Lower lobe of right lung (tissue), 2 donors: ENCODE results near the gene GMEB2. TPM values are rescaled to one million over a fixed set of nuclear protein-coding genes. Genes with fewer than 3 reads are reported as not detected.
"Not testable (repeated sequence)": the region's sequence is repeated elsewhere in the genome, so short reads cannot be mapped to it uniquely, and the experiment has no call there.

Source experiments
- ATAC-seq, 2 donors: fragments of 200-7000 bp; cut with Tn5 transposase; one replicate each; pipeline ENCODE4 v1.9.1; 2020 to 2022; ENCODE audit warnings: mild to moderate bottlenecking in 2 of 2, moderate library complexity in 2 of 2
- DNase-seq: peaks from one replicate; pipeline ENCODE4 v3.0.0-alpha.2; 2020
- H3K27ac ChIP-seq: fragments of 200-600 bp; one replicate; pipeline ENCODE4 v1.8.0; 2022
- H3K27me3 ChIP-seq: fragments of 200-600 bp; one replicate; pipeline ENCODE4 v1.8.0; 2022; ENCODE audit warnings: low read depth
- H3K36me3 ChIP-seq: fragments of 200-600 bp; one replicate; pipeline ENCODE4 v1.8.0; 2022; ENCODE audit warnings: mild to moderate bottlenecking
- H3K4me1 ChIP-seq: fragments of 200-600 bp; one replicate; pipeline ENCODE4 v1.8.0; 2022
- H3K4me3 ChIP-seq: fragments of 200-600 bp; one replicate; pipeline ENCODE4 v1.8.0; 2022; ENCODE audit warnings: mild to moderate bottlenecking
- H3K9me3 ChIP-seq: fragments of 200-600 bp; one replicate; pipeline ENCODE4 v1.8.0; 2022
- intact Hi-C: fragments of 100-400 bp; cut with DNase I; formaldehyde crosslinking; loops from one replicate; pipeline ENCODE4 v1.11.0; 2022
- total RNA-seq: library from RNA; stranded (reverse); fragmentation: NEBNext Ultra II Directional; extraction: Animal tissue kit (Norgen Biotek cat#: 25700); gene quantifications from one replicate; pipeline ENCODE4 v1.2.1, GENCODE V29; 2021
- TF ChIP-seq, protein P1 (sequence below): fragments of 200-600 bp; IDR thresholded peaks from one replicate; pipeline ENCODE4 v1.8.0; 2022; ENCODE audit warnings: antibody characterized with exemption, mild to moderate bottlenecking
- donor health status: DM: no; HTN: yes; CAD: no; lungs with severe emphysema.

GMEB2 gene
- total RNA-seq, 1 donor from 2014 or later: 9.7 TPM

- H3K27ac ChIP-seq: no peak overlapping the region
- TF ChIP-seq, protein P1, sequence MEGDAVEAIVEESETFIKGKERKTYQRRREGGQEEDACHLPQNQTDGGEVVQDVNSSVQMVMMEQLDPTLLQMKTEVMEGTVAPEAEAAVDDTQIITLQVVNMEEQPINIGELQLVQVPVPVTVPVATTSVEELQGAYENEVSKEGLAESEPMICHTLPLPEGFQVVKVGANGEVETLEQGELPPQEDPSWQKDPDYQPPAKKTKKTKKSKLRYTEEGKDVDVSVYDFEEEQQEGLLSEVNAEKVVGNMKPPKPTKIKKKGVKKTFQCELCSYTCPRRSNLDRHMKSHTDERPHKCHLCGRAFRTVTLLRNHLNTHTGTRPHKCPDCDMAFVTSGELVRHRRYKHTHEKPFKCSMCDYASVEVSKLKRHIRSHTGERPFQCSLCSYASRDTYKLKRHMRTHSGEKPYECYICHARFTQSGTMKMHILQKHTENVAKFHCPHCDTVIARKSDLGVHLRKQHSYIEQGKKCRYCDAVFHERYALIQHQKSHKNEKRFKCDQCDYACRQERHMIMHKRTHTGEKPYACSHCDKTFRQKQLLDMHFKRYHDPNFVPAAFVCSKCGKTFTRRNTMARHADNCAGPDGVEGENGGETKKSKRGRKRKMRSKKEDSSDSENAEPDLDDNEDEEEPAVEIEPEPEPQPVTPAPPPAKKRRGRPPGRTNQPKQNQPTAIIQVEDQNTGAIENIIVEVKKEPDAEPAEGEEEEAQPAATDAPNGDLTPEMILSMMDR: no peak
- DNase-seq: no peak
- ATAC-seq: no peak
- no peak overlapping the region for H3K4me3 ChIP-seq
- H3K36me3 ChIP-seq: peaks cover 58% of the 10 kb centered on the region
- H3K9me3 ChIP-seq: no peaks in the 10 kb centered on the region
- peaks cover 13% of the 10 kb centered on the region for H3K4me1 ChIP-seq
- intact Hi-C loops: no loop called here
- H3K27me3 ChIP-seq: no peaks in the 10 kb centered on the region
Measured at GRCh38 chr20:63662813-63663189, 35.9 kb upstream of the GMEB2 start.

DNA sequence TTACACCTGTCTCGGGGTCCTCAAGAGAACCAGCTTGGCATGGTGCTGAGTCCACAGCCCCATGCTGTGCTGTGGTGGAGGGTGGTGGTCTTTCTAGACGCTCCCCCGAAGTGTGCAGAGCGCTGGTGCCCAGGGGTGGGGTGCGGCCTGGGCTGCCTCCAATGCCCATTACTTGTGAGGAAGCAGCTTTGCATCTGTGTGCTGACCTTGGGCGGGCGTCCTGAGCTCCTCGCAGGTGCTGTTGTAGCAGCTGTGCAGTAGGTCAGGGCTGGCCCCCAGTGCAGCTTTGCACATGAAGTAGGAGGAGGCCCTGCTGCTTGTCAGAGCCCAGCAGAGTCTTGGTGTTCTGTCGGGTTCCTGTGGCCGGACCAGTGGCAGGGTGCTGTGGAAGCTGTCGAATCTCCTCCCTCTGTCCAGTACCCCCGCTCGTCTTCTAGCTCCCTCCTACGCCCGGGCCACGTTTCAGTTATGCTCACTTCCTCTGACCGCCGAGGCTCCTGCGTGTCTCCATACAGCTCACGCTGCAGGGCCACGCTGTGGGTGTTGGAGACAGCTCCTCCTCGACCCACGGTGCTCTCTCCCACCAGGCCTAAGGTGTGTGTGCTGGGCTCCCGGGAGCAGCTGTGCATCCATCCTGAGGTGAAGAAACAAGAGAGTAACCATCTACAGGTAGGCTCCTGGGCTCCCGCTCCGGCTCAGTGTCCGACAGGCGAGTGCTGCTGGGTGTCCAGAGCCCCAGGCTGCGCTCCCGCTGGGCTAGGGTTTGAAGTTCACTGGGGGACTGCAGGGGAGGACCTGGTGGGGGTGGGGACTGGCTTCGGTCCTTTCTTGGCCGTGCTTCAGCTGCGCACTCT lies 35.3 kb upstream of the GMEB2 start:
- ATAC-seq: no peak
- intact Hi-C loops: no loop called here
- TF ChIP-seq, protein P1: no peak

DNA sequence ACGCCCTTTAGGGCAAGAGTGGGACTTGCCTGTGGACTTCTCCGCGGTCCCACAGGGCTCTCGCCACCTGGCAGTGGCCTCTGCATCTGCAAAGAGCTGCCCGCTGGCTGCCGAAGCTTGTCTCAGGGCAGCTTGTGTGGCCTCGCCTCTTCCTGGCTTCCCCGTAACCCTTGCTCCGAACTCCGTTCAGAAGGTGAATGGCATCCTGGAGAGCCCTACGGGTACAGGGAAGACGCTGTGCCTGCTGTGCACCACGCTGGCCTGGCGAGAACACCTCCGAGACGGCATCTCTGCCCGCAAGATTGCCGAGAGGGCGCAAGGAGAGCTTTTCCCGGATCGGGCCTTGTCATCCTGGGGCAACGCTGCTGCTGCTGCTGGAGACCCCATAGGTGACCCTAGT lies 34.2 kb upstream of the GMEB2 start:
- Histone ChIP-seq H3K4me3 (no peak overlapping the region), H3K27me3 (no peaks in the 10 kb centered on the region), H3K36me3 (peaks cover 41% of the 10 kb centered on the region), H3K9me3 (no peaks in the 10 kb centered on the region), H3K27ac (no peak overlapping the region), H3K4me1 (peaks cover 18% of the 10 kb centered on the region)
- no peak for ATAC-seq
- intact Hi-C loops: no loop called here
- no peak for DNase-seq
- TF ChIP-seq, protein P1: no peak

More for the DNA sequence above, 35.3 kb upstream of the GMEB2 start:
- H3K27ac ChIP-seq: no peak overlapping the region
- no peak overlapping the region for H3K4me3 ChIP-seq
- H3K4me1 ChIP-seq: peaks cover 18% of the 10 kb centered on the region
- H3K27me3 ChIP-seq: no peaks in the 10 kb centered on the region
- DNase-seq: no peak
- H3K36me3 ChIP-seq: peaks cover 51% of the 10 kb centered on the region
- no peaks in the 10 kb centered on the region for H3K9me3 ChIP-seq

GRCh38 chr20:63660622-63661021 lies 33.7 kb upstream of the GMEB2 start:
- Histone ChIP-seq H3K36me3 (peaks cover 36% of the 10 kb centered on the region), H3K4me3 (no peak overlapping the region), H3K4me1 (peaks cover 18% of the 10 kb centered on the region), H3K27ac (no peak overlapping the region), H3K9me3 (no peaks in the 10 kb centered on the region), H3K27me3 (no peaks in the 10 kb centered on the region)
- intact Hi-C loops: no loop called here
- ATAC-seq (no peak), DNase-seq (no peak)
- TF ChIP-seq, protein P1: no peak

- not testable (repeated sequence) for H3K4me3 ChIP-seq, ATAC-seq
- H3K4me1 ChIP-seq: peaks cover 18% of the 10 kb centered on the region
Measured at GRCh38 chr20:63660174-63660573, 33.3 kb upstream of the GMEB2 start.

DNA sequence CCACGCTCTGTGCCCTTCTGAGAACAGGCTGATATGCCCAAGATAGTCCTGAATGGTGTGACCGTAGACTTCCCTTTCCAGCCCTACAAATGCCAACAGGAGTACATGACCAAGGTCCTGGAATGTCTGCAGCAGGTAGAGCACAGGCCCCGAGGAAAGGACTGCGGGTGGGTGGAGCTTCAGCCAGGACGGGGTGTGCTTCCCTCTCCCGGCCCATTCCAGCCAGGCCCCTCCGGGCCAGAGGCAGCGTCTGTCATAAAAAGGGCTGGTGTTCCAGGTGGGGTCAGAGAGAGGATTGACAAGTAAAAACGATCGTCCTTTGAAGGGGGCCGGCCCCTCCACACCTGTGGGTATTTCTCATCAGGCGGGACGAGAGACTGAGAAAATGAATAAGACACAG lies 32.5 kb upstream of the GMEB2 start:
- no peaks in the 10 kb centered on the region for H3K9me3 ChIP-seq
- H3K4me1 ChIP-seq: peaks cover 20% of the 10 kb centered on the region
- TF ChIP-seq, protein P1: no peak
- ATAC-seq: no peak
- H3K27ac ChIP-seq: peak overlapping the region; percentile 85
- H3K36me3 ChIP-seq: peaks cover 33% of the 10 kb centered on the region
- no peaks in the 10 kb centered on the region for H3K27me3 ChIP-seq
- peak overlapping the region; percentile 91 for H3K4me3 ChIP-seq
- no peak for DNase-seq
- intact Hi-C loops: no loop called here

More at GRCh38 chr20:63660174-63660573, 33.3 kb upstream of the GMEB2 start:
- H3K27me3 ChIP-seq, DNase-seq, H3K9me3 ChIP-seq, intact Hi-C loops, H3K27ac ChIP-seq: not testable (repeated sequence)
- H3K36me3 ChIP-seq: peaks cover 33% of the 10 kb centered on the region
